Activated naive CD4-positive, alpha-beta T cell treated with anti-CD3 and anti-CD28 coated beads, Interleukin-2, amount 50 U/mL, for 72 hours (primary cell): ENCODE results near the gene GIT1. TPM values are rescaled to one million over a fixed set of nuclear protein-coding genes. Genes with fewer than 3 reads are reported as not detected.
"Not testable (repeated sequence)": the region's sequence is repeated elsewhere in the genome, so short reads cannot be mapped to it uniquely, and the experiment has no call there.

ENCODE experiments used
- ATAC-seq, 2 donors: fragments of 150-1000 bp; cut with Tn5 transposase; 2 replicates each; pipeline ENCODE4 v1.10.0; 2021; ENCODE audit warnings: mild to moderate bottlenecking in 2 of 2, moderate library complexity in 2 of 2
- DNase-seq, 2 donors: peaks; one replicate each; pipeline ENCODE4 v3.0.0; 2021 to 2022; ENCODE audit warnings: low spot score in 2 of 2
- H3K27ac Mint-ChIP-seq, 2 donors: one replicate each; pipeline ENCODE4 v1.8.0; 2022; ENCODE audit warnings: mild to moderate bottlenecking in 2 of 2, mixed read lengths in 2 of 2
- H3K36me3 Mint-ChIP-seq, 2 donors: one replicate each; pipeline ENCODE4 v1.8.0; 2022; ENCODE audit warnings: mixed read lengths in 2 of 2
- H3K9me3 Mint-ChIP-seq, 2 donors: one replicate each; pipeline ENCODE4 v1.8.0; 2022; ENCODE audit warnings: mixed read lengths in 2 of 2
- total RNA-seq, 2 donors: library from RNA; stranded (reverse); gene quantifications; one replicate each; pipeline ENCODE4 v1.2.3, GENCODE V29; 2022

GIT1 gene
- total RNA-seq, 2 donors from 2014 or later: 49.8 to 67.8 TPM

- peak; percentile 60 to 63 for ATAC-seq
- DNase-seq: peak; percentile 84 to 87
- Mint-ChIP-seq H3K36me3 (peaks cover 5 to 15% of the 10 kb centered on the region in 2 donors), H3K9me3 (no peaks in the 10 kb centered on the region), H3K27ac (peak within 1 kb of the TSS; percentile 88 to 90)
Measured at GRCh38 chr17:29568331-29569244, 20.9 kb downstream of the GIT1 start, which contains the start of gene TP53I13. Gene TP53I13 (plus strand): TSS chr17:29568701. CDS start chr17:29568759, 58 bp downstream.

GRCh38 chr17:29567554-29568330, 21.7 kb downstream of the GIT1 start:
- ATAC-seq: peak; percentile 66 to 68
- Mint-ChIP-seq H3K27ac (peak overlapping the region; percentile 88 to 90), H3K9me3 (no peaks in the 10 kb centered on the region), H3K36me3 (peaks cover 7 to 11% of the 10 kb centered on the region in 2 donors)
- DNase-seq: peak; percentile 79 to 84

- Mint-ChIP-seq H3K27ac (peak overlapping the region; percentile 22 to 88), H3K36me3 (peaks cover 11 to 16% of the 10 kb centered on the region in 2 donors), H3K9me3 (no peaks in the 10 kb centered on the region)
- peak; percentile 12 to 13 for ATAC-seq
- DNase-seq: no peak
Measured at GRCh38 chr17:29567304-29567553, 22.2 kb downstream of the GIT1 start.

GRCh38 chr17:29566473-29567303, 22.8 kb downstream of the GIT1 start, which contains the start of gene ABHD15:
Gene ABHD15 (minus strand): TSS chr17:29567037. CDS start chr17:29566966, 71 bp downstream.
- Mint-ChIP-seq H3K36me3 (peaks cover 11 to 20% of the 10 kb centered on the region in 2 donors), H3K9me3 (no peaks in the 10 kb centered on the region), H3K27ac (peak within 1 kb of the TSS; percentile 84 to 88)
- peak; percentile 73 for DNase-seq
- peak; percentile 48 to 55 for ATAC-seq

GRCh38 chr17:29565643-29566472, 23.6 kb downstream of the GIT1 start:
- peaks cover 11 to 20% of the 10 kb centered on the region in 2 donors for H3K36me3 Mint-ChIP-seq
- peak in 1 of 2 donors; percentile 65 for DNase-seq
- H3K9me3 Mint-ChIP-seq: no peaks in the 10 kb centered on the region
- peak overlapping the region; percentile 82 to 84 for H3K27ac Mint-ChIP-seq
- peak; percentile 18 to 21 for ATAC-seq

- no peak overlapping the region for H3K27ac Mint-ChIP-seq
- H3K9me3 Mint-ChIP-seq: no peaks in the 10 kb centered on the region
- peaks cover 11 to 16% of the 10 kb centered on the region in 2 donors for H3K36me3 Mint-ChIP-seq
- ATAC-seq: no peak
- DNase-seq: no peak
Measured at GRCh38 chr17:29563816-29564215, 25.6 kb downstream of the GIT1 start.

GRCh38 chr17:29562615-29563014, 26.8 kb downstream of the GIT1 start:
- no peak overlapping the region for H3K27ac Mint-ChIP-seq
- DNase-seq: no peak
- ATAC-seq: no peak
- H3K36me3 Mint-ChIP-seq: peaks cover 11 to 16% of the 10 kb centered on the region in 2 donors
- H3K9me3 Mint-ChIP-seq: no peaks in the 10 kb centered on the region

GRCh38 chr17:29561554-29562517, 27.6 kb downstream of the GIT1 start:
- peaks cover 11 to 16% of the 10 kb centered on the region in 2 donors for H3K36me3 Mint-ChIP-seq
- no peak for ATAC-seq
- H3K9me3 Mint-ChIP-seq: no peaks in the 10 kb centered on the region
- DNase-seq: no peak
- no peak overlapping the region for H3K27ac Mint-ChIP-seq

GRCh38 chr17:29560316-29560715, 29.1 kb downstream of the GIT1 start:
- no peak for ATAC-seq
- H3K9me3 Mint-ChIP-seq: no peaks in the 10 kb centered on the region

GRCh38 chr17:29559640-29560039, 29.8 kb downstream of the GIT1 start:
- H3K36me3 Mint-ChIP-seq: peaks cover 6 to 11% of the 10 kb centered on the region in 2 donors
- H3K9me3 Mint-ChIP-seq: no peaks in the 10 kb centered on the region
- no peak for DNase-seq

More at GRCh38 chr17:29560316-29560715, 29.1 kb downstream of the GIT1 start:
- Mint-ChIP-seq H3K36me3 (peaks cover 6 to 11% of the 10 kb centered on the region in 2 donors), H3K27ac (no peak overlapping the region)
- DNase-seq: no peak

GRCh38 chr17:29558139-29558538, 31.3 kb downstream of the GIT1 start:
- H3K27ac Mint-ChIP-seq: peak overlapping the region in 1 of 2 donors; percentile 38
- peaks cover 6 to 11% of the 10 kb centered on the region in 2 donors for H3K36me3 Mint-ChIP-seq
- not testable (repeated sequence) for DNase-seq, H3K9me3 Mint-ChIP-seq, ATAC-seq

More at GRCh38 chr17:29559640-29560039, 29.8 kb downstream of the GIT1 start:
- no peak overlapping the region for H3K27ac Mint-ChIP-seq
- ATAC-seq: no peak

GRCh38 chr17:29557739-29558116, 31.7 kb downstream of the GIT1 start:
- Mint-ChIP-seq H3K9me3 (no peaks in the 10 kb centered on the region), H3K27ac (peak overlapping the region in 1 of 2 donors; percentile 38), H3K36me3 (peaks cover 4 to 9% of the 10 kb centered on the region in 2 donors)
- DNase-seq (no peak), ATAC-seq (peak; percentile 86 to 88)

- Mint-ChIP-seq H3K36me3 (peaks cover 0 to 4% of the 10 kb centered on the region in 2 donors), H3K9me3 (no peaks in the 10 kb centered on the region), H3K27ac (peak overlapping the region in 1 of 2 donors; percentile 38)
- DNase-seq (no peak), ATAC-seq (peak; percentile 42 to 54)
Measured at GRCh38 chr17:29557085-29557738, 32.2 kb downstream of the GIT1 start.

GRCh38 chr17:29555840-29556239, 33.6 kb downstream of the GIT1 start:
- no peaks in the 10 kb centered on the region for H3K36me3 Mint-ChIP-seq
- H3K9me3 Mint-ChIP-seq: no peaks in the 10 kb centered on the region
- DNase-seq (no peak), ATAC-seq (no peak)
- no peak overlapping the region for H3K27ac Mint-ChIP-seq
